ENCODE data around the gene PTPN1. TPM values are rescaled to one million over a fixed set of nuclear protein-coding genes. Genes with fewer than 3 reads are reported as not detected.
"Not testable (repeated sequence)": the region's sequence is repeated elsewhere in the genome, so short reads cannot be mapped to it uniquely, and the experiment has no call there.

The PTPN1 gene
- polyA plus RNA-seq, 3 donors: 7.6 to 31.7 (median 15.5) TPM

DNA sequence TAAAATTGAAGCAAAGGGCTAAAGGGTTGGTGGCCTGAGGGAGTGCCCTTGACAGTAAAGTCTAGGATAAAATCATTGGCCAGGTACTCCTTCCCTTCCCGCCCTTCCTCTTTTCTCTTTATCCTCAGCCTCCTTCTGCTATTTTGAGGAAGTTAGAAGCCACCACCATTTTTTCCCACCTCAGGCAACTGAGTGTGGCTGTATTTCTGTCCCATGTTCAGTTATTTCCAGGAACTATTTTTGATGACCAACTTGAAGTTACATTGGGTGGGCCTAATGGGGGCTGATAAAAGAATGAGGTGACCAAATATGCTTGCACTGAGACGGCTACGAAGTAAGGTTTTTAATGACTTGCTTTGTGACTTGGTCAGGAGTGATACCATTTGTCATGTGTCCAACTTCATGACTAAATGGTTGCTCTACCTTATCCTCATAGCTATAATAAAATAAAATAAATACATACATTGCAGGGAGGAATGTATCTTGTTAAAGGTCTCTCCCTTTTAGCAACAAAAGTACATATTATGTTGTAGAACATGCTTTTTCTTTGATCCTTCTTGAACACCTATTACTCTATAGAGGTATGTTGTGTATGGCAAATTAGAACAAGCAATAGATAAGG, 12.0 kb downstream of the PTPN1 start:
- 88 to 98% (median 96%) methylated on average over 3 of the region's 3 CpGs for WGBS, 3 donors
- H3K27ac ChIP-seq (ENCODE audit: low read depth, low read length): no peak overlapping the region

DNA sequence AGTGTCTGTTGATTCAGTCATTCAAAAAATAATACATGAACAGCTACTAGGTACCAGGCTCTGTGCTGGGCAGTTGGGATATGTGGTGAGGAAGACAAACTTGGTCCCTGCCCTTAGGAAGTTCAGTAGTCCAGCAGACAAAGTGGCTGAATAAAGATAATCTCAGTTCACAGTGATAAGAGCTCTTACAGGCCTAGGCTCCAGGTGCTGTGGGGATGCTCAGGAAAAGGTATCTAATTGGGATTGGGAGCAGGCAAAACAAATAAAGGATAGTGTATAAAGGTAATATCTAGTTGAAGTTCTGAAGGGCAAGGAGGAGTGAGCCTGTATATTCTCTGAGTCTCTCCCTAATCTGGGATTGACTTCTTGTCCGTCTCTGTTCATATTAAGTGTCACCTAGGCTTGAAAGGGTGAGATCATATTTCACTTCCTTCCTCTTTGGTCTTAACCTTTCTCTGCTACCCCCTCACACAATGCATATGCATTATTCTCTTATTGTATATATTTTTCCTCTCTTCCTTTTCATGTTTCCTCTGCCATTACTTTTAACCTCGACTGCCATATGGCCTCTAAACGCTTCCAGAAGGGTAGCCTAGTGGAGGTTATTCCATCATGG, 13.5 kb downstream of the PTPN1 start:
- no peak overlapping the region for H3K27ac ChIP-seq (ENCODE audit: low read depth, low read length)
- 52 to 64% (median 61%) methylated on average over 3 of the region's 3 CpGs for WGBS, 3 donors

DNA sequence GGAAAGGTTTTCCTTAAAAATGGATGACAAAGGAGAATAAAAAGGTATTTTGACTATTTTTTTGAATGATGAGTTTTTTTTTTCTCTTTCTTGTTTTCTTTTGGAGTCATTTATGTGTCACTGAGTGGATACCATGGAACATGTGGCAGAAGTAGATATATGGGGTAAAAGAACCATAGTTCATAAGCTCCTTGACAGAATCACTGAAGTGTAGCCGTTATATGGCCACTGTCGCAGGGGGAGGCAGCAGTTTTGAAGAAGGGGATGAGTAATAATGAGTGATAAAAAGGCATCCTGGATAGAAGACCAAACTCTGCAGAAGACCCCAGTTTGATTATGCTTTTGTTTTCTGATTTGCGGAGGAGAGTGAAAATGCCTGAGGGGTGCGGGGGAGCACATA, 15.5 kb downstream of the PTPN1 start:
- WGBS, 3 donors: 98% methylated on average over 4 of the region's 4 CpGs
- H3K27ac ChIP-seq (ENCODE audit: low read depth, low read length): no peak overlapping the region

DNA sequence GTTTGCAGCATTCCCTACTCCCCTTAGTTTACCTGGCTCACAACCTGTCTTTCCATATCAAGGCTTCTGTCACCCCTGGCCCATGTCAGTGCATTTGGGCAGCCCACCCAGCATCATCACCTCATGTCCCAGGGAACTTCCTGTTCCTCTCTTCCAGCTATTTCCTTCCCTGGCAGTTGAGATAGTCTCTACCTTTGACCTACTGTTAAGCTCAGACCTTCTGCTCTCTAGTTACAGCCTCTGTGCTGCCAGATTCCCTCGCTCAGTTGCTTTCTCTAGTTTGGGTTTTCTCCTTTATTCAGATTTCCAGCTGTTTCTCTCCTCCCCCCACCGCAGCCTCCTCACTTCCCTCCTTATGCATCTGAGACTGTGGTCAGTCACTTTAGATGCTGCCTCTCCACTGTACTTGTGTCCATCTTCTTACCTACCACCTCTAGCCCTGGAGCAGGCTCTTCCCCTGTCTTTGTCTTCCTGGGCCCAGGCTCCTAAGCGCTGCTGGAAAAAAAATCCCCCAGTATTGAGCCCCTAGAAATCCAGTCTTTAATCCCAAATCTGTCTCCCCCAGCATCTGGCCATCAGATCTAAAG, 16.3 kb downstream of the PTPN1 start:
- no peak overlapping the region for H3K27ac ChIP-seq (ENCODE audit: low read depth, low read length)
- WGBS, 3 donors: 54 to 86% (median 57%) methylated on average over 3 of the region's 3 CpGs

DNA sequence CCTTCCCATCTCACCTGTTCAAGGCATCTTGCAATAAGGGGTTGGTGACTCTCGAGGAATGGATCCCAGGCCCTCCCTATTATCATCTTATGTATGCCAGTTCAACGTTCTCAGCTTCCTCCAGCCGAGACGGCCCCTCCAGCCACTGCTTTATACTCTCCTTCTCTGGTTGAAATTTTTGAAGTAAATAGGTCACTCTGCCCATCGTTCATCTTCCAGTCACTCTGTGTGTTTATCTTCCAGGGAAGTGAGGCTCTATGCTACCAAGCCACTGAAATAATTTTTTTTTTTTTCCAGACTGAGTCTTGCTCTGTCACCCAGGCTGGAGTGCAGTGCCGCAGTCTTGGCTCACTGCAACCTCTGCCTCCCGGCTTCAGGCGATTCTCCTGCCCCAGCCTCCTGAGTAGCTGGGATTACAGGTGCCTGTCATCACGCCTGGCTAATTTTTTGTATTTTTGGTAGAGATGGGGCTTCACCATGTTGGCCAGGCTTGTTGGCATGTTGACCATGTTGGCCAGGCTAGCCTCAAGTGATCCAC, 17.0 kb downstream of the PTPN1 start:
- WGBS, 3 donors: 69 to 77% (median 70%) methylated on average over 9 of the region's 9 CpGs
- no peak overlapping the region for H3K27ac ChIP-seq (ENCODE audit: low read depth, low read length)

DNA sequence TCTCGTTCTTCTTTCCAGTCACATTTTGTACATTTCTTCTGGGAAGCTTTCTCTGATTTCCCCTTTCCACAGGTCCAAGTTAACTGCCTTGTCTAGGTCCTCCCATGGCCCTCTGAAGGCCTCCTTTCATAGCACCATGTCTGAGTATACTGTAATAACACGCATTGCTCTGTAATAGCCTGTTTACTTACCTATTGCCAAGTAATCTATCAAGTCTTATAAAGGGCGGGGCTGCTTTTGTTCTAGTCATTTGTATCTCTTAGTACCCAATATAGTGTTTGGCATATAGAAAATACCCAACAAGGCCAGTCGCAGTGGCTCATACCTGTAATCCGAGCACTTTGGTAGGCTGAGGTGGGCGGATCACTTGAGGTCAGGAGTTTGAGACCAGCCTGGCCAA, 17.9 kb downstream of the PTPN1 start:
- WGBS, 3 donors: 81 to 89% (median 85%) methylated on average over 6 of the region's 6 CpGs
- H3K27ac ChIP-seq (ENCODE audit: low read depth, low read length): no peak overlapping the region

DNA sequence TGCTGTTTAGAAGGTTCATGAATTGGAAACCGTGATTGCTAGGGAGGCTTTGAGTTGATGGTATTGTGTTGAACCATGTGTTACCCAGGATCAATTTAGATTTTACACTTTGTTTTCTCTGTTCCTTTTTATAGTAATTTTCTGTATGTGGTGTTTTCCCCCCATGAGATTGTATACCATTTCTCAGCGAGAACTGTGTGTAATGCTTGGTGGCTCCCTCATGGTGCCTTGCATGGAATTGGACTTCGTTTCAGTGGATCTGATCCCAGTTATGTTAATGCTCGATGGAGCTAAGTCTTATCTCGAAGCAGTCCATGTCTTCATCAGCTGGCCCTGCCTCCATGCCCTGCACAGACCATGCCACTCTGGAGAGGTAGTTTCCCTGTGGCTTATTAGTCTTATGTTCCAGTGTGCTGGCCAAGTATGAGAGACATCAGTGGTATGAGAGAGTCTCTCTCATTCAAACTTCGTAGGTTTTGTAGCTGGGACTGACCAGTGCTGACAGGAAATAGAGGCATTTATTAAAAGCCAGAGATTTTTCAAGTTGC, 18.7 kb downstream of the PTPN1 start:
- 63 to 69% (median 67%) methylated on average over 6 of the region's 6 CpGs for WGBS, 3 donors

DNA sequence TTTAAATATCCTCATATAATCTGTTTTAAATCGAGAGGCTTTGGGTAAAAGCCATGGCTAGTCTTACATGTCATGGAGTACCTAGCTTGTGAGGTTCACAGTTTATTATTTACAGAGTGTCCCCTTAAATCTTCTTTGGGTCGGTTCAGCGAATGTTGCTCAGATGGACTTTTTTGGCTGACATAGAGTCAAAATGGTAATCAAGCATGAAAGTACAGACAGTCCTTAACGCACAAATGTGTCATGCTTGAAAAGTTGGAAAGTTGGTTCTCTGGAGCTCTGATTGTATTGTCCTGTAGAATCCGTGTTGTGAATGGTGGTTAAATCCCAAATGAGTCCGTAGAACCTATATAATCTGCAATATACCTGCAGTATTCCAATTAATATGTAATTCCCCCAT, 22.0 kb downstream of the PTPN1 start:
- 94 to 97% (median 96%) methylated on average over 6 of the region's 6 CpGs for WGBS, 3 donors
- H3K27ac ChIP-seq (ENCODE audit: low read depth, low read length): no peak overlapping the region

More for the DNA sequence above, 18.7 kb downstream of the PTPN1 start:
- H3K27ac ChIP-seq (ENCODE audit: low read depth, low read length): no peak overlapping the region

DNA sequence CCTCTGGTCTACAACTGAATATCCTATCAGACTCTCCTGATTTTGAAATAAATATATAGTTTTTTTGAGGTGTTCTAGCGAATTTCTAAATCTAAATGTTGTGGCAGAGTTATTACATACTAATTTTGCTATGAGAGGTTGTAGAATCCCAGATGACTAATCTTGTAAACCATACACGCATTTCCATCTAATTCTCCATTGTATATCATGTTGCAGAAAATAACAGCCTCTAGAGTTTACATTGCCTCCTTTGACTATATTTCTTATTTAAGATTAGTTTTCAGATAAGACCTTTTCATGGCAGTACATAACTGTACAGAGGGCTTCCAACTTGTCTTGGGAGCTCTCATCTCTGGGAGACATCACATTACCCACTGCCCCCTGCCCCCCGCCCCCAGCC, 22.9 kb downstream of the PTPN1 start:
- H3K27ac ChIP-seq (ENCODE audit: low read depth, low read length): no peak overlapping the region
- 87 to 91% (median 90%) methylated on average over 3 of the region's 3 CpGs for whole genome bisulfite sequencing, 3 donors

DNA sequence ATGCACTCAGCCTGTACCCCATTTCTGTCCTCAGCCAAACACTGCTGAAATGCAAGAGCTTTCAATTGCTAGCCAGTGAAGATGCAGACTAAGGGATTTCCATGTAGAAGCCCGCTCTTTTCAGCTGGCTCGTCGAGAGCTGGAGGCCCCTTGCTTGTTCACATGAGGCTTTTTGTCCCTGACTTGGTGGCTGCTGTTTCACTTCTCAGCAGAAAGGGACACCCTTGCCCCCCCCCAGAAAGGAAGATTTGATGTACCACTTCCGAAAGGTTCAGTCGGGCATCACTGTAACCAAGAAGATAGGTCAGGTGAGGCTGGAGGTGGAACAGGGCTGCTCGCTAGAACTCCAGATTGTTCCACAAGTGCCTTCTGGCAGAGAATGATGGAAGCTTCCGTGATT, 23.3 kb downstream of the PTPN1 start:
- H3K27ac ChIP-seq (ENCODE audit: low read depth, low read length): no peak overlapping the region
- 88 to 92% (median 91%) methylated on average over 7 of the region's 7 CpGs for WGBS, 3 donors

DNA sequence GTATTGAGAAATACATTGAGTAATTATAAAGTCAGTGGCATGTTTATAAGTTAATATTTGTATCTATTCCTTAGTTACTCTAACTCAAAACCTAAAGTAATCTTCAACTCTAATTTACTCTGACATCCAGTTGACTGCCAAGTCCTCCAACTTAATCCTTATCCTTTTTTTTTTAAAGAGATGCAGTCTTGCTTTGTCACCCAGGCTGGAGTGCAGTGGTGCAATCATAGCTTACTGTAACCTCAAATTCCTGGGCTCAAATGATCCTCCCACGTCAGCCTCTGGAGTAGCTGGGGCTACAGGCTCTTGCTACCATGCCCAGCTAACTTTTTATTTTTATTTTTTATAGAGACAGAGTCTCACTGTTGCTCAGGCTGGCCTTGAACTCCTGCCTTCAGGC, 24.4 kb downstream of the PTPN1 start:
- 47 to 88% (median 52%) methylated on average over 1 of the region's 1 CpG for WGBS, 3 donors
- no peak overlapping the region for H3K27ac ChIP-seq (ENCODE audit: low read depth, low read length)

DNA sequence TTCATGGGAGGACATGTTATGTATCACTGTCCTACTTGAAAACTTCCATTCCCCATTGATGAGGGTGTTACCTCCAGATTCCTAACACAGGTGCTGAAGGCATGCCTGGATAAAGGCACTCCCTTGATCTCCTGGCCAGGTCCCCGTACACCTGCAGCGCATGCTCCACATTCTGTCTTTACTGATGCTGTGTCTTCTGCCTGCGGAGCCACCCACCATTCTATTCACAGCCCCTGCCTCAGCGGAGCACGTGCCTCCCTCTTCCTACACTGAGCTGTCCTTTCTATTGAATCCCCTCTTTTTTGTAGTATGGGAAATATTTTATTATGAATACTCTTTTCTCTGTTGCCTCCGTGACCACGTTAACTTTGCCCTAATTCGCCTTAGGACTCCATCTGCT, 25.0 kb downstream of the PTPN1 start:
- 88 to 94% (median 94%) methylated on average over 8 of the region's 8 CpGs for WGBS, 3 donors

DNA sequence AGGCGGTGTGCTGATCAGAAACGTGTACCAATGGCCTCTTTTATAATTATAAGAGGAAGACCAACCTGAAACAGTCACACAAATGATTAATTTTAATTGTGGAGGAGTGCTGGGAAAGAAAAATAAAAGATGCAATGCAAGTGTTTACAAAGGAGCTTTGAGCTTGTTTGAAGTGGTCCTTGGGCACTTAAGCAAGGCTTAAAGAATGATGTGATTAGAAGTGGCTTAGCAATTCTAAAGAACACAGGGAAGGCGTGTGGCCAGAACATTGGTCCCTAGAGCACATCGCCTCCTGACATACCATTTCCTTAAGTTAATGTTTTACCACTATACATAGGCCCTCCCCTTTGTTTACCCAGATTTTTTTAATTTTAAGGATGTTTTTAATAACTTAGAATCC, 26.1 kb downstream of the PTPN1 start:
- 76 to 80% (median 80%) methylated on average over 4 of the region's 4 CpGs for WGBS, 3 donors
- no peak overlapping the region for H3K27ac ChIP-seq (ENCODE audit: low read depth, low read length)

More for the DNA sequence above, 25.0 kb downstream of the PTPN1 start:
- no peak overlapping the region for H3K27ac ChIP-seq (ENCODE audit: low read depth, low read length)

DNA sequence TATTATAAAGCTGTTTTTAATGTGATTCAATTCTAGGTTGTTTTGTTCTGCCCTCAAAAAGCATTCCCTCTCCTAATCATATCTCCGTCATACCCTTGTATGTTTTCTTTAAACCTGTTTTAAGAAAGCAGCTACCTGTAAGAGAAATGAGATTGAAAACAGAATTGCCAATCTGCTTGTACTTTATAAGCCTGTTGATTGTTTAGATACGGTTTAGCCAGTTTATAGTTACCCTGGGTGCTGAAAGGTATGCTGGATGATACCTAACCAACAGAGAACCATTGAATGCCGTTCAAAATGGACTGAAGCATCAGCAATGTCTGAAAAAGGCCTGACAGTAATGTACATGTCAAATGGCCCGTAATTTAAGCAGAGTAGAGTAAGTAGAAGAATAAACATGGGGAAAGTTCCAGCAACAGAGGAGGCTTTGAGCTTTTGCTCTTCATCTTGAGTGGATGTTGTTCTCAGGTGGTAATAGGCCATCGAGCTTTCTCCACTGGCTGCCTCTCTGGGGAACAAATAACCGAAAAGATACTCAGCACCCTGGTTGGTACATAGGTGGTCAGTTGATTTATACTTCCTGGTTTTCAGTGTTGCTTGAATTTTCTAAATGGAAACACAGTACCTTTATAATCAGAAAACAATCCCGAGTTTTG, 27.5 kb downstream of the PTPN1 start:
- WGBS, 3 donors: 72 to 77% (median 77%) methylated on average over 7 of the region's 7 CpGs

DNA sequence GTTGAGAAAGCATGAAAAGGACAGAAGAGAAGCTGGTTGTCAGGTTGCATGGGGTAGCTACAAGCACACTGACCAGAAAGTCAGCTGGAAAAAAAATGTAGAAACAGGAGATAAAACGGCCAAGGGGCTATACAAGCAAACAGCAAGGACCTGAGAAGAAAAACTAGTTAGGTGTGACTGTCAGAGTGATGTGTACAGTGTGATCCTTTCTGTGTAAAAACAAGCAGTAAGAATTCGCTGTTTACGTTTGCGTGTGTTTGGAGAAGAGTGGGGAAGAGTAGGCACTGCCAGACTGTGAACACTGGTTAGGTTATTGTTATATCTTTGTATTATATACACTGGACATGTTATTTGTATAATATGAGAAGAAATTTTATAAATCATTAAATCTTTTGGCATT, 28.1 kb downstream of the PTPN1 start:
- H3K27ac ChIP-seq (ENCODE audit: low read depth, low read length): no peak overlapping the region
- 38 to 73% (median 71%) methylated on average over 4 of the region's 4 CpGs for WGBS, 3 donors

More for the DNA sequence above, 27.5 kb downstream of the PTPN1 start:
- H3K27ac ChIP-seq (ENCODE audit: low read depth, low read length): no peak overlapping the region

DNA sequence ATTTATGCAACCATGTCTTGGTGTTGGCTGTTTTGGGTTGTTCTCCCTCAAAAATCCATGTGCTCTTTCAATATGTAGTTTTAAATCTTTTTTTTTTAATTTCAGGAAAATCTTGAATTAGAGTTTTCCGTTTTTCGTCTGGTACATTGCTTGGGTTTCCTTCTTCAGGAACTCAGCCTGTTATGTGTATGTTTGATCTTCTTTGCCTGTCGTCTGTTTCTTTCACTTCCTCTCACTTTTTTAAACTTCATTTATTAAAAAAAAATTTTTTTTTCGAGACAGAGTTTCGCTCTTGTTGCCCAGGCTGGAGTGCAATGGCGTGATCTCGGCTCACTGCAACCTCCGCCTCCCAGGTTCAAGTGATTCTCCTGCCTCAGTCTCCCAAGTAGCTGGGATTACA, 29.6 kb downstream of the PTPN1 start:
- 92 to 96% (median 96%) methylated on average over 8 of the region's 8 CpGs for WGBS, 3 donors
- H3K27ac ChIP-seq (ENCODE audit: low read depth, low read length): not testable (repeated sequence)

DNA sequence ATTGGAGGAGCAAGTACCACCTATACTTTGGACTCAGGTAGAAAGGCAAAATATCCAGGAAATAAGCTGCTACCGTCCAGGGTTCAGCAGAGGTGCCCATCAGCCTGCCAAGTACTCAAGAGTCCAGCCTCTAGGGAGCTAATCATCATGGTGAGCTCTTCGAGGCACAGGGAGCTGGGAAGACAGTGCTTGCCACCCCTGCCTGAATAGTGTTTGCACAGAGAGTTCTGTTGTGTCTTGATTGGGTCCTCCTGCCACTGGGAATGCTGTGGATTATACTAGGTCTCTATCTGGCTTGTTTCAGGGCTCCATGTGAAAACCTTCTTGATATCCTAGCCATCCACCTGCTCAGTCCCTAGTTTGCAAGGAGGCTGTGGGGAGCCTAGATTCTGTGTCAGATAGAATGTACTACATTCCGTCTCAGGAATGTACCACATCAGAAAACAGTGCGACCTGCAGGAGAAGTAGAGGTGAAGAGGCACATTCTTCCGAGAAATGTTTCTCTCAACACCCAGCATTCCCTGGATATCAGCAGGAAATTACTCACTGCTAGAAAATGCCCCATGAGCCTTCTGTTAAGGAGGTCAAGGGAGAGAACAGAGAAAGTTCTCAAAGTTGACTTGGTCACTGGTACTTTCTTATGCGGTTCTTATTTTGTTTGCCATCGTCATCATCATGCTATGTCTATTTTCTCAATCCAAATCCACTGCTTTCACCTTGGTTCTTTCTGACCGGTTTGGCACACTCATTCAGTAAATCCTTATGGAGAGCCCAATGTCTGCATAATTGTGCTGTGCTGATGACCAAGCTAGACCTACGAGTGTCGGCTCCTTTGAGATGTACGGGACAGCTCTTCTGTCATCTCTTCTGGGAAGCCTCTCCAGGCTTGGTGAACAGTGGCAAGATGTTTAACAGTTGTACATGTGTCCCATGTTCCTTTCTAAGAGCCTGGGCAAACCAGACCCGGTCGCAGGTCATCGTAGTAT, 30.7 kb downstream of the PTPN1 start:
- H3K27ac ChIP-seq (ENCODE audit: low read depth, low read length): peak overlapping the region; percentile 62
- 61 to 87% (median 67%) methylated on average over 14 of the region's 14 CpGs for WGBS, 3 donors

DNA sequence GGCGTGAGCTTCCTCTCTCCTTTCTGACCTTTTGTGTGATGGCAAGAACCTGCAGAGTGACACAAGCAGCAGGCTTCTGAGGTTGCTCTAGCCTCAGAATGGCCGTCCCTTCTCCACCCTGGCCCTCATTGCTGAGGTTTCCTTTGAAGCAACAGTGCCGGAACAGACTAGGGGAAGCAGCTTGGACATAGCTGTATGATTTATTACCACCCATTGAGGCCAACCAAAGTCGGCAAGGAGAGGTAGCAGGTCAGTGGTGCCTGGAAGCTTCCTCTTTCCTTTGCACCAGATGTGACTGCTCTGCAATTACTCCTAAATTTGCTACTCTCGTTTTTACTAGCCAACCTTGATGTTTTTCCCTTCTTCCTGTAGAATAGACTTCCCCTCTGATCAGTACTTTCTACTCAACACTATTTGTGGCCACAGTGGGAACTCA, 31.4 kb downstream of the PTPN1 start:
- 36 to 73% (median 51%) methylated on average over 5 of the region's 5 CpGs for WGBS, 3 donors

More for the DNA sequence above, 31.4 kb downstream of the PTPN1 start:
- no peak overlapping the region for H3K27ac ChIP-seq (ENCODE audit: low read depth, low read length)
